K562 (cell line): ENCODE results near the gene SYCP2. TPM values are rescaled to one million over a fixed set of nuclear protein-coding genes. Genes with fewer than 3 reads are reported as not detected.

Experiments used
- ATAC-seq: fragments of 200-7000 bp; cut with Tn5 transposase; 3 replicates; pipeline ENCODE4 v1.9.1; 2020; ENCODE audit warnings: moderate library complexity
- BruUV-seq: library from RNA; stranded (reverse); fragments of 400-500 nt; replicated peaks from 2 replicates; lab custom pipeline; 2021; lab: Mats Ljungman, UMichigan
- CTCF ChIA-PET: fragments of 300-600 bp; formaldehyde crosslinking; extraction: SDS; loops from one replicate; lab custom pipeline; 2021; ENCODE audit warnings: low intra/inter-chr PET ratio; lab: Yijun Ruan, JAX
- POLR2A ChIA-PET: fragments of 300-600, 350-650 bp; sonication (Branson Sonifier 250); formaldehyde crosslinking; extraction: SDS; loops from one replicate; lab custom pipeline; 2021; ENCODE audit warnings: antibody characterized with exemption, inconsistent platforms; lab: Yijun Ruan, JAX
- DNase-seq, 4 experiments: peaks; one replicate each; pipeline versions ENCODE4 v3.0.0 to v3.0.0-alpha.2; 2011 to 2018; ENCODE audit warnings: low spot score in 3 of 4, mixed read lengths in 3 of 4; ENCODE audit errors: extremely low read depth in 1 of 4
- FAIRE-seq: peaks from 2 replicates; lab custom pipeline; 2011; peaks lifted over from hg19 to GRCh38; lab: Jason Lieb, UNC
- H2AFZ ChIP-seq: 2 replicates; pipeline ENCODE4 v1.6.0; 2011; ENCODE audit warnings: low read depth, low read length, control low read depth, inconsistent platforms
- H3K27ac ChIP-seq: fragments of 200-600 bp; 3 replicates; pipeline ENCODE4 v1.8.0; 2011; ENCODE audit warnings: low read depth, mild to moderate bottlenecking, control low read depth, inconsistent platforms, low read length, moderate library complexity, mixed read lengths; ENCODE audit errors: extremely low read depth
- H3K27me3 ChIP-seq, 2 experiments: fragments of 300-600 bp in 1 of 2; 2 replicates in 1 of 2; 3 replicates in 1 of 2; pipeline versions ENCODE4 v1.6.0 to v1.8.0; 2011; ENCODE audit warnings: inconsistent platforms in 2 of 2, low read length in 2 of 2, mild to moderate bottlenecking in 1 of 2, mixed read lengths in 1 of 2, moderate library complexity in 1 of 2; ENCODE audit not compliant: control insufficient read depth in 2 of 2, insufficient read depth in 2 of 2
- H3K36me3 ChIP-seq: fragments of 300-600 bp; 3 replicates; pipeline ENCODE4 v1.8.0; 2011; ENCODE audit warnings: mild to moderate bottlenecking, low read length, inconsistent platforms; ENCODE audit not compliant: control insufficient read depth, insufficient read depth
- H3K4me1 ChIP-seq, 2 experiments: fragments of 200-600 bp in 1 of 2; replicated peaks in 1 of 2; 2 replicates in 1 of 2; 3 replicates in 1 of 2; pipeline versions ENCODE4 v1.5.1 to v1.8.0; 2011; ENCODE audit warnings: inconsistent platforms in 2 of 2, low read length in 2 of 2, mild to moderate bottlenecking in 1 of 2, mixed read lengths in 1 of 2, moderate library complexity in 1 of 2; ENCODE audit not compliant: control insufficient read depth in 2 of 2, insufficient read depth in 2 of 2
- H3K4me2 ChIP-seq: 2 replicates; pipeline ENCODE4 v1.6.1; 2011; ENCODE audit warnings: low read length, control low read depth, inconsistent platforms, mixed read lengths; ENCODE audit not compliant: insufficient read depth
- H3K4me3 ChIP-seq: fragments of 200-600 bp; sonication (generic), shearing (Covaris generic); 2 replicates; pipeline ENCODE4 v1.5.1; 2016; ENCODE audit warnings: control low read depth, inconsistent platforms
- H3K79me2 ChIP-seq: fragments of 200-600 bp; 3 replicates; pipeline ENCODE4 v1.8.0; 2011; ENCODE audit warnings: low read length, inconsistent platforms; ENCODE audit not compliant: control insufficient read depth, insufficient read depth
- H3K9ac ChIP-seq, 2 experiments: 2 replicates each; pipeline versions ENCODE4 v1.6.0 to v1.6.1; 2011; ENCODE audit warnings: low read depth in 2 of 2, low read length in 2 of 2, control low read depth in 1 of 2, inconsistent platforms in 1 of 2, mild to moderate bottlenecking in 1 of 2, mixed read lengths in 1 of 2; ENCODE audit not compliant: insufficient read depth in 1 of 2
- H3K9me1 ChIP-seq: one replicate; pipeline ENCODE4 v1.6.0; 2011; ENCODE audit warnings: inconsistent platforms, mild to moderate bottlenecking, low read length, moderate library complexity; ENCODE audit not compliant: control insufficient read depth, insufficient read depth
- H3K9me3 ChIP-seq: replicated peaks from 2 replicates; pipeline ENCODE4 v1.5.1; 2011; ENCODE audit warnings: low read depth, low read length, inconsistent platforms; ENCODE audit not compliant: control insufficient read depth, insufficient read depth
- H4K20me1 ChIP-seq: replicated peaks from 2 replicates; pipeline ENCODE4 v1.6.1; 2011; ENCODE audit warnings: low read length, inconsistent platforms, mixed read lengths; ENCODE audit not compliant: control insufficient read depth, insufficient read depth
- HLTF ChIP-seq: fragments of 450-650 bp; IDR thresholded peaks from 2 replicates; pipeline ENCODE4 v1.6.1; 2016
- ID3 ChIP-seq, 2 experiments: fragments of 250-450 bp in 1 of 2; fragments of 450-650 bp in 1 of 2; sonication (Bioruptor Pico) in 1 of 2; IDR thresholded peaks; 2 replicates each; pipeline versions ENCODE4 v1.6.1 to v1.8.0; 2016 to 2021; ENCODE audit warnings: mild to moderate bottlenecking in 2 of 2, moderate library complexity in 2 of 2, missing compliant biosample characterization in 1 of 2, missing genetic modification characterization in 1 of 2
- KLF16 ChIP-seq: IDR thresholded peaks from 2 replicates; pipeline ENCODE4 v1.6.1; 2016; ENCODE audit warnings: antibody characterized with exemption
- MYBL2 ChIP-seq, 2 experiments: fragments of 450-650 bp in 1 of 2; sonication (generic) in 1 of 2; formaldehyde crosslinking in 1 of 2; IDR thresholded peaks; 2 replicates each; pipeline versions ENCODE4 v1.6.1 to v1.8.1; 2017 to 2022; ENCODE audit warnings: borderline replicate concordance in 1 of 2, inconsistent platforms in 1 of 2, low read depth in 1 of 2, mild to moderate bottlenecking in 1 of 2, missing genetic modification reagents in 1 of 2, moderate library complexity in 1 of 2
- PRPF4 ChIP-seq: fragments of 200-400 bp; formaldehyde crosslinking; IDR thresholded peaks from one replicate; pipeline ENCODE4 v1.6.1; 2017; ENCODE audit warnings: low read length, low read depth, mild to moderate bottlenecking; ENCODE audit not compliant: insufficient read depth, poor library complexity, severe bottlenecking
- SAP30 ChIP-seq: fragments of 200-600 bp; sonication (generic); IDR thresholded peaks from 2 replicates; pipeline ENCODE4 v1.6.1; 2012; ENCODE audit warnings: borderline replicate concordance, low read depth, mild to moderate bottlenecking, moderate library complexity, low read length, control low read depth, inconsistent platforms; ENCODE audit not compliant: insufficient read depth, poor library complexity, severe bottlenecking
- SMARCB1 ChIP-seq: IDR thresholded peaks from 2 replicates; pipeline ENCODE4 v1.6.1; 2011; ENCODE audit warnings: improper control_type of control experiment, low read depth; ENCODE audit not compliant: insufficient read length
- ZNF583 ChIP-seq: fragments of 250-450 bp; sonication (Bioruptor Pico); IDR thresholded peaks from 2 replicates; pipeline ENCODE4 v1.4.0; 2020
- ZNF695 ChIP-seq: fragments of 450-650 bp; formaldehyde crosslinking; IDR thresholded peaks from 2 replicates; pipeline ENCODE4 v1.4.0; 2020; ENCODE audit warnings: mild to moderate bottlenecking, moderate library complexity
- WGBS: fragments of 100-300 bp; shearing (Covaris generic); methylation state at CpG from one replicate; pipeline ENCODE4 v1.1.6; 2016; ENCODE audit warnings: low coverage, mixed read lengths; ENCODE audit not compliant: insufficient coverage; ENCODE audit errors: missing lambda C conversion rate; 5-methylcytosine and 5-hydroxymethylcytosine counted together
- in situ Hi-C: fragments of 300-500 bp; cut with MboI; formaldehyde crosslinking; loops from 4 replicates; pipeline ENCODE4 v1.15.0; 2018; ENCODE audit warnings: inconsistent platforms, mixed read lengths
- intact Hi-C: fragments of 100-400 bp; cut with micrococcal nuclease; formaldehyde crosslinking; loops from 2 replicates; pipeline ENCODE4 v1.14.2; 2022
- polyA plus RNA-seq, 8 experiments: library from polyadenylated mRNA; depleted of rRNA in 4 of 8; stranded (reverse) in 5 of 8; unstranded in 3 of 8; fragments of >200 nt; fragmentation: Nextera tagmentation in 2 of 8; fragmentation: Illumina TruSeq in 1 of 8; extraction: Ambion mirVana in 2 of 8; extraction: Trizol in 1 of 8; gene quantifications; 2 replicates each; pipeline versions ENCODE4 v1.2.1 to v1.2.3, GENCODE V29; 2011 to 2014; ENCODE audit warnings: inconsistent platforms in 1 of 8, missing spikeins in 1 of 8
- total RNA-seq, 7 experiments: library from RNA; depleted of rRNA in 6 of 7; stranded (reverse); fragments of >200 nt in 6 of 7; fragmentation: Illumina TruSeq in 2 of 7; extraction: Trizol in 2 of 7; gene quantifications; 2 replicates each; pipeline versions ENCODE4 v1.2.1 to v1.2.3, GENCODE V29; 2011 to 2021; ENCODE audit warnings: low replicate concordance in 1 of 7
- TF ChIP-seq, protein P1 (sequence below), 2 experiments: fragments of 450-650 bp; IDR thresholded peaks; 2 replicates each; pipeline ENCODE4 v1.6.1; 2016; ENCODE audit warnings: mild to moderate bottlenecking in 2 of 2, borderline replicate concordance in 1 of 2, low read depth in 1 of 2, moderate library complexity in 1 of 2
- TF ChIP-seq, protein P2 (sequence below): fragments of 250-450 bp; sonication (Bioruptor Pico); IDR thresholded peaks from 2 replicates; pipeline ENCODE4 v1.8.0; 2021; ENCODE audit warnings: mild to moderate bottlenecking, moderate library complexity

Gene SYCP2
- total and polyA plus RNA-seq, 9 of the 15 experiments (the other 6 are each of a cell fraction or from before 2014, with no cell fraction given): 0.24 to 1.6 (median 0.67) TPM

DNA sequence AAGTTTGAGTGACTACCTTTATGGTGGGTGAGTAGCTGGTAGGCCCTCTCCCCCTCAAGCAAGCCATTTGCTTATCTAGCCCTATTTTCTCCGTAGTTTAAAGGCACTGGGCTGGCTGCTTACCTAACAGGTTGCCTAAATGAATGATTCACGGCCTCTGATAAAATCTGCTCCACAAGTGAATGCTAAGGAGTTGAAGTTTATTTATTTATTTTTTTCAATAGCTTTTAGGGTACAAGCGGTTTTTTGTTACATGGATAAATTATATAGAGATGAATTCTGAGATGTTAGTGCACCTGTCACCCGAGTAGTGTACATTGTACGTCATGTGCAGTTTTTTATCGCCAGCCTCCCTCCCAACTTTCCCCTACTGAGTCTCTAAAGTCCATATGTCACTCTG, 16.5 kb upstream of the SYCP2 start:
- H3K36me3 ChIP-seq: peaks cover 2% of the 10 kb centered on the region; the same call in 1 of the 3 replicates
- no peak overlapping the region for H3K9ac ChIP-seq
- no peak for ATAC-seq
- no peaks in the 10 kb centered on the region for H3K79me2 ChIP-seq
- H3K27ac ChIP-seq: no peak overlapping the region
- ChIA-PET POLR2A (interaction anchor here (0.7 to 0.9 kb wide), 2 partner anchors 9 to 1394 kb away, joined by 3 to 4 read pairs; no protein-coding TSS in a partner anchor), CTCF (interaction anchor here (1.1 kb wide), 2 partner anchors 101 to 313 kb away, joined by 3 to 6 read pairs; no protein-coding TSS in a partner anchor)
- H3K9me1 ChIP-seq: peaks cover 2% of the 10 kb centered on the region
- 57% methylated on average over 6 of the region's 6 CpGs for WGBS
- no peak for DNase-seq
- intact Hi-C loops (no loop called here), in situ Hi-C loops (no loop called here)
- H3K4me3 ChIP-seq: no peak overlapping the region
- no peak overlapping the region for H3K4me2 ChIP-seq
- no peaks in the 10 kb centered on the region for H3K27me3 ChIP-seq
- peaks cover 0 to 12% of the 10 kb centered on the region in 2 experiments; a peak in 2 of 5 replicates for H3K4me1 ChIP-seq
- H3K9me3 ChIP-seq: no peaks in the 10 kb centered on the region
- FAIRE-seq: no peak
- H4K20me1 ChIP-seq: peaks cover 3% of the 10 kb centered on the region; the same call in 1 of the 2 replicates
- H2AFZ ChIP-seq: no peak overlapping the region
- no TSS peak for BruUV-seq
- no peak for TF ChIP-seq HLTF
- no peak for TF ChIP-seq SAP30
- TF ChIP-seq, protein P1, sequence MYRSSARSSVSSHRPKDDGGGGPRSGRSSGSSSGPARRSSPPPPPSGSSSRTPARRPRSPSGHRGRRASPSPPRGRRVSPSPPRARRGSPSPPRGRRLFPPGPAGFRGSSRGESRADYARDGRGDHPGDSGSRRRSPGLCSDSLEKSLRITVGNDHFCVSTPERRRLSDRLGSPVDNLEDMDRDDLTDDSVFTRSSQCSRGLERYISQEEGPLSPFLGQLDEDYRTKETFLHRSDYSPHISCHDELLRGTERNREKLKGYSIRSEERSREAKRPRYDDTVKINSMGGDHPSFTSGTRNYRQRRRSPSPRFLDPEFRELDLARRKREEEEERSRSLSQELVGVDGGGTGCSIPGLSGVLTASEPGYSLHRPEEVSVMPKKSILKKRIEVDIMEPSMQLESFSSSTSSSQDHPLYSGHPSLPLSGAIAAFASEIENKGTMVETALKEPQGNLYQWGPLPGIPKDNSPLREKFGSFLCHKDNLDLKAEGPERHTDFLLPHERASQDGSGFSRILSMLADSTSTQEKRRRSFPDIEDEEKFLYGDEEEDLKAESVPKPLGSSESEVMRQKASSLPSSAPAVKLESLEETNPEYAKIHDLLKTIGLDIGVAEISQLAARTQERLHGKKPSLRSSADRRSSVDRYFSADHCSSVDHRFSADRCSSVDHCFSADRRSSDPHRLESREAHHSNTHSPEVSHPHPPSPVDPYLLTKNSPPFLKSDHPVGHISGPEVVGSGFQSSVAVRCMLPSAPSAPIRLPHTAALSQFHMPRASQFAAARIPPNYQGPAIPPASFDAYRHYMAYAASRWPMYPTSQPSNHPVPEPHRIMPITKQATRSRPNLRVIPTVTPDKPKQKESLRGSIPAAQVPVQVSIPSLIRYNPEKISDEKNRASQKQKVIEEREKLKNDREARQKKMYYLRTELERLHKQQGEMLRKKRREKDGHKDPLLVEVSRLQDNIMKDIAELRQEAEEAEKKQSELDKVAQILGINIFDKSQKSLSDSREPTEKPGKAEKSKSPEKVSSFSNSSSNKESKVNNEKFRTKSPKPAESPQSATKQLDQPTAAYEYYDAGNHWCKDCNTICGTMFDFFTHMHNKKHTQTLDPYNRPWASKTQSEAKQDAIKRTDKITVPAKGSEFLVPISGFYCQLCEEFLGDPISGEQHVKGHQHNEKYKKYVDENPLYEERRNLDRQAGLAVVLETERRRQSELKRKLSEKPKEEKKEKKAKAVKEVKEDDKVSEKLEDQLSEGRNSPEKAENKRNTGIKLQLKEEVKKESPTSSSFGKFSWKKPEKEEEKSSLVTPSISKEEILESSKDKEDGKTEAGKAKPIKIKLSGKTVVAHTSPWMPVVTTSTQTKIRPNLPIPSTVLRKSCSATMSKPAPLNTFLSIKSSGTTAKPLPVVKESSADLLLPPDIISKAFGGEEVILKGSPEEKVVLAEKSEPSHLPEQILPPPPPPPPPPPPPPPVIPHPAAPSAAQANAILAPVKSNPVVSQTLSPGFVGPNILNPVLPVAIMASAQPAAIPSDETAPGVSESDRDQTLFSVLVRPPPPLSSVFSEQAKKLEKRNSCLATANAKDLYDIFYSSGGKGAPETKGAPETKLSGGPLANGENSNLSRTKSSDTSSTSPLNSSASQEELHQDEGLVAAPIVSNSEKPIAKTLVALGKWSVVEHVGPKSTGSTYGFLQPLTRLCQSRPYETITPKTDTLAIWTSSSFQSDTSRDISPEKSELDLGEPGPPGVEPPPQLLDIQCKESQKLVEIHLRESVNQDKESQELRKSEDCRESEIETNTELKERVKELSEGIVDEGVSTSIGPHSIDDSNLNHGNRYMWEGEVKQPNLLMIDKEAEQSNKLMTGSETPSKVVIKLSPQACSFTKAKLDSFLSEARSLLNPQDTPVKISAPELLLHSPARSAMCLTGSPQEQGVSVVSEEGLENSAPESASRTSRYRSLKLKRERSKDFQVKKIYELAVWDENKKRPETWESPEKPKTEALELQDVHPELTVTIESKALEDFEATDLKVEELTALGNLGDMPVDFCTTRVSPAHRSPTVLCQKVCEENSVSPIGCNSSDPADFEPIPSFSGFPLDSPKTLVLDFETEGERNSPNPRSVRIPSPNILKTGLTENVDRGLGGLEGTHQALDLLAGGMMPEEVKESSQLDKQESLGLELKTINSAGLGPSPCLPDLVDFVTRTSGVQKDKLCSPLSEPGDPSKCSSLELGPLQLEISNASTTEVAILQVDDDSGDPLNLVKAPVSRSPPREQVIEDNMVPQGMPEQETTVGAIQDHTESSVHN (IDR thresholded peaks at IDR 0.05; ENCODE audit: borderline replicate concordance in 1 of 2, low read depth in 1 of 2): no peak
- TF ChIP-seq ZNF583: no peak
- no peak for TF ChIP-seq SMARCB1
- TF ChIP-seq ZNF695: no peak
- no peak for TF ChIP-seq KLF16
- no peak for TF ChIP-seq MYBL2 (IDR thresholded peaks at IDR 0.05; ENCODE audit: low read depth)
- no peak for TF ChIP-seq MYBL2 (CRISPR knock-in tag; IDR thresholded peaks at IDR 0.05; ENCODE audit: borderline replicate concordance)
- TF ChIP-seq, protein P2, sequence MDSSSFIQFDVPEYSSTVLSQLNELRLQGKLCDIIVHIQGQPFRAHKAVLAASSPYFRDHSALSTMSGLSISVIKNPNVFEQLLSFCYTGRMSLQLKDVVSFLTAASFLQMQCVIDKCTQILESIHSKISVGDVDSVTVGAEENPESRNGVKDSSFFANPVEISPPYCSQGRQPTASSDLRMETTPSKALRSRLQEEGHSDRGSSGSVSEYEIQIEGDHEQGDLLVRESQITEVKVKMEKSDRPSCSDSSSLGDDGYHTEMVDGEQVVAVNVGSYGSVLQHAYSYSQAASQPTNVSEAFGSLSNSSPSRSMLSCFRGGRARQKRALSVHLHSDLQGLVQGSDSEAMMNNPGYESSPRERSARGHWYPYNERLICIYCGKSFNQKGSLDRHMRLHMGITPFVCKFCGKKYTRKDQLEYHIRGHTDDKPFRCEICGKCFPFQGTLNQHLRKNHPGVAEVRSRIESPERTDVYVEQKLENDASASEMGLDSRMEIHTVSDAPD (CRISPR knock-in tag): no peak
- no peak for TF ChIP-seq ID3 (CRISPR knock-in tag; IDR thresholded peaks at IDR 0.05)
- no peak for TF ChIP-seq ID3 (tag; IDR thresholded peaks at IDR 0.05)
- no peak for TF ChIP-seq PRPF4
